Neuron (in vitro differentiated cells): ENCODE data around the gene RCN1.
"Not testable (repeated sequence)": the region's sequence is repeated elsewhere in the genome, so short reads cannot be mapped to it uniquely, and the experiment has no call there.

Experiments
- H2AFZ ChIP-seq: one replicate; pipeline ENCODE4 v1.6.1; 2013; ENCODE audit warnings: low read depth, mild to moderate bottlenecking, inconsistent platforms, low read length, moderate library complexity
- H3K27me3 ChIP-seq: one replicate; pipeline ENCODE4 v1.6.1; 2013; ENCODE audit warnings: low read length; ENCODE audit not compliant: insufficient read depth
- H3K36me3 ChIP-seq: one replicate; pipeline ENCODE4 v1.6.1; 2013; ENCODE audit warnings: low read length; ENCODE audit not compliant: insufficient read depth
- H3K4me1 ChIP-seq: one replicate; pipeline ENCODE4 v1.6.1; 2013; ENCODE audit warnings: low read length; ENCODE audit not compliant: insufficient read depth
- H3K4me3 ChIP-seq: 2 replicates; pipeline ENCODE4 v1.5.1; 2013; ENCODE audit warnings: mild to moderate bottlenecking, low read length, moderate library complexity
- H3K9me3 ChIP-seq: one replicate; pipeline ENCODE4 v1.6.1; 2013; ENCODE audit warnings: low read length

RCN1 gene

DNA sequence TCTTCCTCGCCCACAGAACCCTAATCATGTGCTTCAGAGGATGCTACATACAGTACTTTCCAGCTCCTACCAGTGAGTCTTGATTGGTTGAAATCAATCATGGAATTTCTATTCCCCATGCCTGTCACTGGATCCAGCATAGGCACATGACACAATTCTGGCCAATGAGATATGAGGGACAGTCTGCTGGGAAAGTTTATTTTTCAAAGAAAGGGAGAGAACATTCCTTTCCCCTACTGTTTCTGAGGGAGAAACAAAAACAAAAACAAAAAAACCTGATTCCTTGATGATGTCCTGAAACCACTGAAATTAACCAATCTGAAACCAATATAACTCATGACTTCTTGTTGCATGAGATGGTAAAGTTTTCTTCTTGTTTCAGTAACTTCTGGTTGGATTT, 3.3 kb upstream of the RCN1 start:
- Histone ChIP-seq H3K9me3 (peaks cover 2% of the 10 kb centered on the region), H2AFZ (no peak overlapping the region), H3K4me3 (no peak overlapping the region), H3K36me3 (no peaks in the 10 kb centered on the region), H3K27me3 (no peaks in the 10 kb centered on the region), H3K4me1 (peaks cover 16% of the 10 kb centered on the region)

DNA sequence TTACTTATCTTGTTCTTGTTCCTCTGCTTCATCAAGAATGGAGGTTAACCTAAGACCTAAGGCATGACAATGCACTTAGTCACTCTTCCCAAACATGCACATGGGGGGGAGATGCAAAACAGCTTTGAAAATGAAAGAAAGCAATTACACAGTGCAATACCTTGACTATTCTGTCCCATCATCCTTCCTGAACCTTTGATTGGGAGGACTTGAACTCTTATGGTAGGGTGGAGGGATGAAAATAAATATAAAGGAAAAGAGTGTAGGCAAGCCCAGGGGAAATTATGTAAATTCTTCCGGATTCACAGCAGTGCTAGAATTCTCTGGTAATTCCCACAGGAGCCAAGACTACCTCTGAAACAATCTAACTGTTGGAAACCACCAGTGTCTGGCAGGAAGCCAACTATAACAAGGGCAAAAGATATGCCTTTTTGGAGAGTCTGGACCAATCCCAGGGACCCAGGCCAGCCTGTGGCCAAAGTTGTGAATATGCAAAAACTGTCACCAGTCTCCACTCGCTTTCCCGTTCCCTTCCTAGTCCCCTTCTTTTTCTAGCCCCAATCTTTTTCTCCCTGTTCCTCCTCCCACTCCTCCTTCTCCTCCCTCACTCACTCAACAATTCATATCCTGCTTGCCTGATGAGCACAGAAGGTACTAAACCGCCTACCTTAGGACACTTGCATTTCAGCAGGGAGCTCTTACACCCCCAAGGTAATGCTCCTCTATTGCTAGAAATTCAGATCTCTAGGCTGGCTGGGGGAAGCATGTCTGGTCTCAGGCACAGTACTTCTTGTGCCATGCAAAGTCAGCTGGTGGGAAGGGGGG, 2.5 kb upstream of the RCN1 start:
- H3K4me3 ChIP-seq, result no peak overlapping the region
- no peak overlapping the region for H2AFZ ChIP-seq
- no peaks in the 10 kb centered on the region for H3K27me3 ChIP-seq
- peaks cover 23% of the 10 kb centered on the region for H3K4me1 ChIP-seq
- no peaks in the 10 kb centered on the region for H3K9me3 ChIP-seq
- H3K36me3 ChIP-seq, result no peaks in the 10 kb centered on the region

DNA sequence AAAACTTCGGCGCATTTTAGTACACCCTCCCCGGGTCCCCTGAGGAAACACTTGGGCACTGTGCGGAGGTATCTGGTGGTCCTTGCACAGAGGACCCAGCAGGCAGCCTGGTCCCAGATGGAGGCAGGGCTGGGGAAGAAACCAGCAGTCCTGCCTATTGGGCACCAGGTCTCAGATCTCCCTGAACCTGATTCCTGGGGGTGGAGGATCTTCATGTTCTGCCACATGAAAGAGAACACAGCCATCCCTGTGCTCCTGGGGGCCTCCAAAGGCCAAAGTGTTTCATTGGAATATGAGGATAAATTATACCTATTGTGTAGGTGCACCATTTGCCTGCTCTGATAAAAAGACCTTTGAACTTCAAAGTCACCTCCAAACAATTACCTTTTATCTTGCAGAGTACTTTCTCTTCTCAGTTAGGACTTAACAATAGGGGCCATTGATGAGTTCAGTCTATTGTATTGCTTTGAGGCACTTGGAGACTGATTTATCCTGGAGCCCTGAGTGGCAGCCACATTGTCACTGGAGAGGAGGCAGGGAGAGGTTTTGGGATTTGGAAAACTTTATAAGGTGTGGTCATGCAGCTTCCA, 1.8 kb downstream of the RCN1 start:
- Histone ChIP-seq H3K27me3 (no peaks in the 10 kb centered on the region), H2AFZ (no peak overlapping the region), H3K4me3 (peak overlapping the region; percentile 60), H3K36me3 (peaks cover 24% of the 10 kb centered on the region), H3K9me3 (peaks cover 11% of the 10 kb centered on the region), H3K4me1 (peaks cover 27% of the 10 kb centered on the region)

DNA sequence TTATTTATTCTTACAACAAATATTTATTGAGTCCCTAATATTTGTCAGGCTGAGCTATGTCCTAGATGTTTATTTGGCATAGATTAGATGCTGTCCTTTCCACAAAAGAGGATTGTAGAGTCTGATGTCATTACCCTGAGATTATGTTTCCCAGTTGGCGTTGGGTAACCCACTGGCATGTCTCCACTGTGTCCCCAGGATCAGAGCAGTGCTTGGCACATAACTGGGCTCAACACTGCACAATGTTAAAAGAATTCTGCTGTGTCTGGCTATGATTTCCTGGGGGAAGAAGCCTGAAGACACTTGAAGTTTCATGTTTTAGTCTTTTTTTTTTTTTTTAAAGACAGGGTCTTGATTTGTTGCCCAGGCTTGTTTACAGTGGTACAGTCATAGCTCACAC, 4.0 kb downstream of the RCN1 start:
- no peak overlapping the region for H3K4me3 ChIP-seq
- H3K27me3 ChIP-seq, result no peaks in the 10 kb centered on the region
- peaks cover 20% of the 10 kb centered on the region for H3K4me1 ChIP-seq
- H3K9me3 ChIP-seq, result peaks cover 11% of the 10 kb centered on the region
- no peak overlapping the region for H2AFZ ChIP-seq
- H3K36me3 ChIP-seq, result peaks cover 46% of the 10 kb centered on the region

DNA sequence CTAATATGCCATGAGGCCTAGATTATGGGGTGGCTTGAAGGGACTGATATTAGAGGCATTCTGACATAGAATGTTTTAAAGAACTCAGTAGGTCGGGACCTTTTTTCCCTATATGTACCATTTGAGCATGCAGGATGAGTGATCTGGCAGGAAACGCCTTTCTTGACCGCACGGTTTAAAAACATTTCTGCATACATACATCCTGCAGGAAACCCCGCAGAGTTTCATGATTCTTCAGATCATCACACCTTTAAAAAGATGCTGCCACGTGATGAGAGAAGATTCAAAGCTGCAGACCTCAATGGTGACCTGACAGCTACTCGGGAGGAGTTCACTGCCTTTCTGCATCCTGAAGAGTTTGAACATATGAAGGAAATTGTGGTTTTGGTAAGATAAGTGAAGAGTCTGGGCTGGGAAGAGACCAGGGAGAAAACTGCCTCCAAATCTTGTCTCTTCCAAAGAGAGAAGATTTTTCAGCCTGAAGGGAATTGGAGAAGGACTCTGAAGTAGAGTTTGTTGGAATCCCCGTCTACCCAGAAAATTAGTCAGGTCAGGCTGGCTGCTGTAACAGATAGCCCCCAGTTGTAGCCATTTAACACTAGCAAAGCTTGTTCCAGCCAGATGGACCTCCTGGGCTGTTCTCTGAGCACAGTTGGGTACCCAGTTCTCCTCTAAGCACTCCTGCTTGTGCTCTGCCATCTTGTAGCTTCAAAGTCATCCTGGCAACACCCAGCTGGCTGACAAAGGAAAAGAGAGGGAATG, 7.4 kb downstream of the RCN1 start:
- Histone ChIP-seq H2AFZ (no peak overlapping the region), H3K9me3 (peaks cover 11% of the 10 kb centered on the region), H3K4me1 (peaks cover 4% of the 10 kb centered on the region), H3K27me3 (no peaks in the 10 kb centered on the region), H3K4me3 (no peak overlapping the region), H3K36me3 (peaks cover 79% of the 10 kb centered on the region)

DNA sequence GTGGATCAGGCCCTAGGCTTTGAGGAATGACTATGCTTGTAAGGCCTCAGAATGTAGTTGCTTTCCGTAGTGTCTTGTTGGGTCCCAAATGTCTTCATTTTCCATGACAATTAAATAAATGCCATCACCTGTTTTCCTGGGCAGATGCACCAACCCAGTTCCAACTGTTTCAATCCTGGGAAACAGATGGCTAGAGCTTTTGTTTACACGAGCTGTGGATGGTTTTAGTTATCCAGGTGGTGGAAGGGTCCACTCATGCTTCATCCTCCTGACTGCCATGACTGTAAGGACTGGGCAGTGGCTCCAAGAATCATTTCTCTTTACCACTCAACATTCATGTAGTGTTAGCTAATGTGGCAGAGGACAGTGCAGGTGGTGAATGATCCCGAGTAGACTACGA, 8.6 kb downstream of the RCN1 start:
- Histone ChIP-seq H3K36me3 (peaks cover 78% of the 10 kb centered on the region), H3K4me1 (no peaks in the 10 kb centered on the region), H3K9me3 (peaks cover 4% of the 10 kb centered on the region), H2AFZ (no peak overlapping the region), H3K4me3 (no peak overlapping the region), H3K27me3 (no peaks in the 10 kb centered on the region)

DNA sequence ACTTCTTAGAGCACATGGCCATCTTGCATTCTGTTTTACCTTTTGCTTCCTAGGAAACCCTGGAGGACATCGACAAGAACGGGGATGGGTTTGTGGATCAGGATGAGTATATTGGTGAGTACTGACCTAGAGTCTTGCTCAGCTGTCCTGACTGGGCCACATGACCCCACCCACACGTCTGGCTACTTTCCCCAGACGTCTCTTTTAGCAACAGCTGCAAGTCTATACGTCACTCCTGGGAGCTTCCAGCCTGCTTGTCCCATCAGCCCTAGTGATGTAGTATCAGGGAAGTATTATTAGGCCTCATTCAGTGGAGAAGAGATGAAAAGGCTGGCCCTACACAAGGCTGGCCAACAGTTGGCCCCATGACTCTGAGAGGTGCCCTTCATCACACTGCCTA, 9.6 kb downstream of the RCN1 start:
- Histone ChIP-seq H2AFZ (no peak overlapping the region), H3K4me3 (no peak overlapping the region), H3K27me3 (no peaks in the 10 kb centered on the region), H3K9me3 (peaks cover 2% of the 10 kb centered on the region), H3K36me3 (peaks cover 76% of the 10 kb centered on the region), H3K4me1 (no peaks in the 10 kb centered on the region)

DNA sequence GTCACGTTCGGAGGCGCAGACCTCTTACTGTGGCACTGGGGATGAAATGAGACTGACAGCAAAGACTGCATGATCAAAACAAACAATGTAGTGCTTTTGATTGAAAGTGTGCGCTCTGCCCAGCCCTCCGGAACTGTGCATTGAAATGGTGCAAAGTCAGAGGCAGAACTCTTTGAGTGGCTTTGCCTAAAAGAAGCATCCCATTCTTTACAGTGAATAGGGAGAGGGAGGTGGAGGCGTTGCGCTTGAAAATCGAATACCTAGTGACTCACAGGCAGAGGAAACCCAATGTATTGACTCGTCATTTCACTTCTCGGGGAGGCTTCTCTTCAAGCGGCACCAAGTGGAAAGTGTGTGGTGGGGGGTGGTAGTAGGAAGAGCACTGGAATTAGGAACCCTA, 10.9 kb downstream of the RCN1 start:
- H3K4me3 ChIP-seq, result no peak overlapping the region
- H3K9me3 ChIP-seq, result no peaks in the 10 kb centered on the region
- H2AFZ ChIP-seq, result no peak overlapping the region
- H3K36me3 ChIP-seq, result peaks cover 71% of the 10 kb centered on the region
- H3K4me1 ChIP-seq, result no peaks in the 10 kb centered on the region
- H3K27me3 ChIP-seq, result no peaks in the 10 kb centered on the region

DNA sequence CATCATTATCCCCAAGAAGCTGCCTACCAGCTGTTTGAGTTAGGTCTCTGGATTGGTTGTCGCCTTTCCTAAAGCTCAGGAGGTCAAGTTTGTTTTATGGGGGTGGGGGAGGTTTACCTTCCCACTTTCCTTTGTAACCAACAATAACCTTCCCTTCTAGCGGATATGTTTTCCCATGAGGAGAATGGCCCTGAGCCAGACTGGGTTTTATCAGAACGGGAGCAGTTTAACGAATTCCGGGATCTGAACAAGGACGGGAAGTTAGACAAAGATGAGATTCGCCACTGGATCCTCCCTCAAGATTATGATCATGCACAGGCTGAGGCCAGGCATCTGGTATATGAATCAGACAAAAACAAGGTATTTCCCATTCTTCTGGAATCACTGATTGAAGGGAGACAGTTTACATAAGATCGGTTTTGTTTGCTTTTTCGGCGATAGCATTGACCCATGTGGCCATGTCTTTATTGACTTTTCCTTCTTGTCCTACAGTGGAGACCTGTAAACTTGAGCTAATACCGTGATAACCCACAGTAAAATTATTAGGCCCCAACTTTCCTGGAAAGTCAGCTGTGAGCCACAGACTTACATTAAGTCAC, 12.3 kb downstream of the RCN1 start:
- H3K4me3 ChIP-seq, H3K9me3 ChIP-seq, H2AFZ ChIP-seq, H3K27me3 ChIP-seq, H3K4me1 ChIP-seq: not testable (repeated sequence)
- peaks cover 57% of the 10 kb centered on the region for H3K36me3 ChIP-seq

DNA sequence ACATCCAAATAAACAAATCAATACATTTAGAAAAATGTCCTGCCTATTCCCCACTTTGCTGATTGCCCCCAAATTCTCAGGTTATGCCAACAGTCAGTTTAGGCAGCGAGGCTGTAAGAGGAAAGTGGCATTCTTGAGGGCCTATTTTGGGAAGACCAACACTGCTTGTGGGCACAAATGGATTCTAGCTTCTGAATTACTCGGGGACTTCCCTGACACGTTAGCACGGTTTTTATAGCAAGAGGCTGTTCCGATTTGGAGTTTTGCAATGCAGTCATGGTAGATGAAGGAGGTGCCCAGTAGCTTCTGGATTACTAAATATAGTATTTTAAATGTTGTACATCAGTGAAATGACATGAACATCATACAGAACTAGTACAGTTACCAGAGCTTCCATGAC, 13.1 kb downstream of the RCN1 start:
- no peaks in the 10 kb centered on the region for H3K9me3 ChIP-seq
- no peaks in the 10 kb centered on the region for H3K27me3 ChIP-seq
- H3K36me3 ChIP-seq, result peaks cover 50% of the 10 kb centered on the region
- H3K4me3 ChIP-seq, result no peak overlapping the region
- H3K4me1 ChIP-seq, result no peaks in the 10 kb centered on the region
- no peak overlapping the region for H2AFZ ChIP-seq

DNA sequence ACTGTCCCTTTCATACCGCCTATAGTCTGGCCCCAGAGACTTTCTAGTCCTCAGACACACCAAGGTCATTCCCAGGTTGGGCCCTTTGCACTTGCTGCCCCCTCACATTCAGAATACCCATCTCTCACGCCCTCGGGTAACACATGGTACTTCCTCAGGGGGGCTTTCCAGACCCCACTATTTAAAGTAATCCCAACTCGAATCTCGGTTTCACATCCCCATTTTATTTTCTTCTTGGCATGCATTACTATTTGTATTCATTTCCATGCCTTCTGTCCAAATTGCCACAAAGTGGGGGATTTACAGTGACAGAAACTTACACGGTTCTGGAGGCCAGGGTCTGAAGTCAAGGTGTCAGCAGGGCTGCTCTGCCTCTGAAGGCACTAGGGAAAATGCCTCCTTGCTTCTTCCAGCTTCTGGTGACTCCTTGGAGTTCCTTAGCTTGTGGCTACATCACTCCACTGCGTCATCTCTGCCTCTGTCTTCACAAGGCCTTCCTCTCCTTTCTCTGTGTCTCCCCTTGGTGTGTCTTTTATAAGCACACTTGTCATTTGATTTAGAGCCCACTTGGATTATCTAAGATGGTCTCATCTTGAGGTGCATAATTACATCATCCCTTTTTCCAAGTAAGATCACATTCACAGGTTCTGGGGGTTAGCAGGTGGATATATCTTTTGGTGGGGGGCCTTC, 15.1 kb downstream of the RCN1 start:
- no peaks in the 10 kb centered on the region for H3K27me3 ChIP-seq
- H2AFZ ChIP-seq, result no peak overlapping the region
- no peak overlapping the region for H3K4me3 ChIP-seq
- H3K4me1 ChIP-seq, result no peaks in the 10 kb centered on the region
- H3K9me3 ChIP-seq, result no peaks in the 10 kb centered on the region
- H3K36me3 ChIP-seq, result peaks cover 30% of the 10 kb centered on the region

DNA sequence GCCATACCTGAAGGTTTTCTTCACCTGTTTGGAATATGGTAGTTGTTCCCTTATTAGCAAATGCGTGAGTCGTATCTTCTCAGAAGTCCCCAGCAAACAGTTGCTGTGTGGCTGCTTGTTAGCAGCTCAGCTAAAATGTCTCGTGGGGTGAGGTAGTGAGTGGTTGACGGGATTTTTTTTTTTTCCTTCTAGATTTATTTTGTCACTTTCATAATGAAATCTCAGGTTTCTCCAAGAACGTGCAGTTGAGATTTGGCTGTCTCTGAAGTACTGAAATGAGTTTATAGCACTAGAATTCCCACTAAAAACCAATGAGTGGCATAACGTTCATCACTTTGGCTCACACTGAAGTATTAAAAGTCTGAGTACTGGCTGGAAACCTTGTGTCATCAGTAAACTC, 16.8 kb downstream of the RCN1 start:
- H3K4me1 ChIP-seq, result no peaks in the 10 kb centered on the region
- H3K36me3 ChIP-seq, result peaks cover 14% of the 10 kb centered on the region
- no peak overlapping the region for H3K4me3 ChIP-seq
- H3K9me3 ChIP-seq, result no peaks in the 10 kb centered on the region
- H3K27me3 ChIP-seq, result no peaks in the 10 kb centered on the region
- no peak overlapping the region for H2AFZ ChIP-seq
